Panc1 (cell line): ENCODE data around the gene DOCK11. TPM values are rescaled to one million over a fixed set of nuclear protein-coding genes. Genes with fewer than 3 reads are reported as not detected.

ENCODE experiments used
- ATAC-seq: fragments of 200-7000 bp; cut with Tn5 transposase; 2 replicates; pipeline ENCODE4 v1.9.1; 2020; ENCODE audit warnings: mild to moderate bottlenecking, moderate library complexity
- BruUV-seq: library from RNA; stranded (reverse); fragments of 400-500 nt; replicated peaks from 2 replicates; lab custom pipeline; 2021; lab: Mats Ljungman, UMichigan
- CTCF ChIA-PET: fragments of 300-600 bp; sonication (Branson Sonifier 250); formaldehyde crosslinking; loops from one replicate; lab custom pipeline; 2022; ENCODE audit warnings: antibody characterized with exemption; lab: Charles Lee
- POLR2A ChIA-PET: fragments of 300-600 bp; sonication (Branson Sonifier 250); formaldehyde crosslinking; loops from one replicate; lab custom pipeline; 2022; ENCODE audit warnings: antibody characterized with exemption; lab: Charles Lee
- DNase-seq: peaks from one replicate; pipeline ENCODE4 v3.0.0-alpha.2; 2010; ENCODE audit warnings: low read depth, low spot score
- H3K27ac ChIP-seq: 2 replicates; pipeline ENCODE4 v1.5.1; 2011; ENCODE audit warnings: mild to moderate bottlenecking, low read length, inconsistent platforms
- H3K27me3 ChIP-seq: fragments of 200-500 bp; sonication (Bioruptor generic); 2 replicates; pipeline ENCODE4 v1.6.0; 2014; ENCODE audit warnings: low read length, inconsistent platforms; ENCODE audit not compliant: control insufficient read depth, insufficient read depth
- H3K36me3 ChIP-seq: fragments of 200-500 bp; sonication (Bioruptor generic); 2 replicates; pipeline ENCODE4 v1.5.1; 2014; ENCODE audit warnings: inconsistent platforms, mild to moderate bottlenecking, low read length, moderate library complexity; ENCODE audit not compliant: control insufficient read depth, insufficient read depth
- H3K4me1 ChIP-seq: 2 replicates; pipeline ENCODE4 v1.5.1; 2011; ENCODE audit warnings: inconsistent platforms, mild to moderate bottlenecking, low read length, moderate library complexity; ENCODE audit not compliant: control insufficient read depth, insufficient read depth
- H3K4me3 ChIP-seq, 2 experiments: 2 replicates each; pipeline ENCODE4 v1.5.1; 2011 to 2012; ENCODE audit warnings: low read depth in 2 of 2, low read length in 2 of 2, mild to moderate bottlenecking in 2 of 2, inconsistent platforms in 1 of 2, moderate library complexity in 1 of 2
- H3K9me3 ChIP-seq: fragments of 200-500 bp; sonication (Bioruptor generic); 2 replicates; pipeline ENCODE4 v1.5.1; 2014; ENCODE audit warnings: low read depth, mild to moderate bottlenecking, inconsistent platforms, low read length, moderate library complexity; ENCODE audit not compliant: control insufficient read depth, insufficient read depth
- POLR2AphosphoS5 ChIP-seq: IDR thresholded peaks from 2 replicates; pipeline ENCODE4 v1.6.1; 2012; ENCODE audit warnings: mild to moderate bottlenecking, low read depth, low read length, moderate library complexity
- SIN3A ChIP-seq: IDR thresholded peaks from 2 replicates; pipeline ENCODE4 v1.6.1; 2012; ENCODE audit warnings: low read depth, mild to moderate bottlenecking, low read length, moderate library complexity, borderline replicate concordance; ENCODE audit not compliant: insufficient read depth
- TCF7L2 ChIP-seq: IDR thresholded peaks from 2 replicates; pipeline ENCODE4 v1.6.1; 2011; ENCODE audit warnings: mild to moderate bottlenecking, low read depth, low read length, inconsistent platforms
- in situ Hi-C: cut with HindIII; loops from 2 replicates; pipeline ENCODE4 v1.10.0; 2016; ENCODE audit warnings: low sequenced_read_pairs, low pct_unique_long_range_greater_than_20kb
- intact Hi-C: fragments of 100-400 bp; cut with micrococcal nuclease; formaldehyde crosslinking; loops from one replicate; pipeline ENCODE4 v1.10.0; 2022; ENCODE audit not compliant: unreplicated experiment
- total RNA-seq: library from RNA; stranded (reverse); gene quantifications from one replicate; pipeline ENCODE4 v1.2.1, GENCODE V29; 2021; ENCODE audit not compliant: unreplicated experiment
- TF ChIP-seq, protein P1 (sequence below), 2 experiments: IDR thresholded peaks; 2 replicates each; pipeline ENCODE4 v1.6.1; 2011 to 2012; ENCODE audit warnings: low read depth in 2 of 2, control low read depth in 1 of 2, low read length in 1 of 2, mild to moderate bottlenecking in 1 of 2, moderate library complexity in 1 of 2; ENCODE audit not compliant: insufficient read depth in 1 of 2
- TF ChIP-seq, protein P2 (sequence below): fragments of 450-650 bp; IDR thresholded peaks from 2 replicates; pipeline ENCODE4 v1.5.1; 2017; ENCODE audit warnings: mild to moderate bottlenecking

Gene DOCK11
- total RNA-seq, 1 experiment from 2014 or later: 2.0 TPM

DNA sequence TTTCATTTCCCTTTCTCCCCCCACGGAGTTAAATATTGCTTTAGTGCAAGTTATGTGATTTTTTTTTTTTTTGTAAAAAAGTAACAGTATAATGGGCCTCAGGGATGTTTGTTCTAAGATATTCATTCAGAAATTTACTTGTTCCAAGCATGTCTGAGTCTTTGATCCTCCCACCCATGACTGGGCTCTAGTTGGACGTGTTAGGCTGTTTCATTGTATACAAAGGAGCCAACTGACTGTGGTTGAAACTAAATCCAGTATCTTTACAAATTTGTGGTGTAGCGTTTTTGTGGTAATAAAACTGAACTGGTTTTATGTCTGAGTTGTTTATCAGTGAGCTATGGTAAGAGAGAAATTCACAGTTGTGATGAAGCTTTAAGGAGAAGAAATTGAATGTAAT, 74.1 kb downstream of the DOCK11 start:
- intact Hi-C loops: no loop called here
- Histone ChIP-seq H3K9me3 (no peaks in the 10 kb centered on the region), H3K36me3 (no peaks in the 10 kb centered on the region), H3K27ac (no peak overlapping the region), H3K4me3 (no peak overlapping the region), H3K4me1 (no peaks in the 10 kb centered on the region), H3K27me3 (no peaks in the 10 kb centered on the region)
- ChIA-PET CTCF (no interaction called here), POLR2A (no interaction called here)
- DNase-seq: no peak
- no peak for ATAC-seq
- TF ChIP-seq, protein P1, sequence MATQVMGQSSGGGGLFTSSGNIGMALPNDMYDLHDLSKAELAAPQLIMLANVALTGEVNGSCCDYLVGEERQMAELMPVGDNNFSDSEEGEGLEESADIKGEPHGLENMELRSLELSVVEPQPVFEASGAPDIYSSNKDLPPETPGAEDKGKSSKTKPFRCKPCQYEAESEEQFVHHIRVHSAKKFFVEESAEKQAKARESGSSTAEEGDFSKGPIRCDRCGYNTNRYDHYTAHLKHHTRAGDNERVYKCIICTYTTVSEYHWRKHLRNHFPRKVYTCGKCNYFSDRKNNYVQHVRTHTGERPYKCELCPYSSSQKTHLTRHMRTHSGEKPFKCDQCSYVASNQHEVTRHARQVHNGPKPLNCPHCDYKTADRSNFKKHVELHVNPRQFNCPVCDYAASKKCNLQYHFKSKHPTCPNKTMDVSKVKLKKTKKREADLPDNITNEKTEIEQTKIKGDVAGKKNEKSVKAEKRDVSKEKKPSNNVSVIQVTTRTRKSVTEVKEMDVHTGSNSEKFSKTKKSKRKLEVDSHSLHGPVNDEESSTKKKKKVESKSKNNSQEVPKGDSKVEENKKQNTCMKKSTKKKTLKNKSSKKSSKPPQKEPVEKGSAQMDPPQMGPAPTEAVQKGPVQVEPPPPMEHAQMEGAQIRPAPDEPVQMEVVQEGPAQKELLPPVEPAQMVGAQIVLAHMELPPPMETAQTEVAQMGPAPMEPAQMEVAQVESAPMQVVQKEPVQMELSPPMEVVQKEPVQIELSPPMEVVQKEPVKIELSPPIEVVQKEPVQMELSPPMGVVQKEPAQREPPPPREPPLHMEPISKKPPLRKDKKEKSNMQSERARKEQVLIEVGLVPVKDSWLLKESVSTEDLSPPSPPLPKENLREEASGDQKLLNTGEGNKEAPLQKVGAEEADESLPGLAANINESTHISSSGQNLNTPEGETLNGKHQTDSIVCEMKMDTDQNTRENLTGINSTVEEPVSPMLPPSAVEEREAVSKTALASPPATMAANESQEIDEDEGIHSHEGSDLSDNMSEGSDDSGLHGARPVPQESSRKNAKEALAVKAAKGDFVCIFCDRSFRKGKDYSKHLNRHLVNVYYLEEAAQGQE (IDR thresholded peaks at IDR 0.05; ENCODE audit: insufficient read depth in 1 of 2, low read depth in 2 of 2, low read length in 1 of 2): no peak
- TF ChIP-seq SIN3A (no peak), TCF7L2 (no peak), POLR2AphosphoS5 (no peak)
- TF ChIP-seq, protein P2, sequence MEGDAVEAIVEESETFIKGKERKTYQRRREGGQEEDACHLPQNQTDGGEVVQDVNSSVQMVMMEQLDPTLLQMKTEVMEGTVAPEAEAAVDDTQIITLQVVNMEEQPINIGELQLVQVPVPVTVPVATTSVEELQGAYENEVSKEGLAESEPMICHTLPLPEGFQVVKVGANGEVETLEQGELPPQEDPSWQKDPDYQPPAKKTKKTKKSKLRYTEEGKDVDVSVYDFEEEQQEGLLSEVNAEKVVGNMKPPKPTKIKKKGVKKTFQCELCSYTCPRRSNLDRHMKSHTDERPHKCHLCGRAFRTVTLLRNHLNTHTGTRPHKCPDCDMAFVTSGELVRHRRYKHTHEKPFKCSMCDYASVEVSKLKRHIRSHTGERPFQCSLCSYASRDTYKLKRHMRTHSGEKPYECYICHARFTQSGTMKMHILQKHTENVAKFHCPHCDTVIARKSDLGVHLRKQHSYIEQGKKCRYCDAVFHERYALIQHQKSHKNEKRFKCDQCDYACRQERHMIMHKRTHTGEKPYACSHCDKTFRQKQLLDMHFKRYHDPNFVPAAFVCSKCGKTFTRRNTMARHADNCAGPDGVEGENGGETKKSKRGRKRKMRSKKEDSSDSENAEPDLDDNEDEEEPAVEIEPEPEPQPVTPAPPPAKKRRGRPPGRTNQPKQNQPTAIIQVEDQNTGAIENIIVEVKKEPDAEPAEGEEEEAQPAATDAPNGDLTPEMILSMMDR: no peak
- in situ Hi-C loops: no loop called here
- BruUV-seq: no TSS peak

DNA sequence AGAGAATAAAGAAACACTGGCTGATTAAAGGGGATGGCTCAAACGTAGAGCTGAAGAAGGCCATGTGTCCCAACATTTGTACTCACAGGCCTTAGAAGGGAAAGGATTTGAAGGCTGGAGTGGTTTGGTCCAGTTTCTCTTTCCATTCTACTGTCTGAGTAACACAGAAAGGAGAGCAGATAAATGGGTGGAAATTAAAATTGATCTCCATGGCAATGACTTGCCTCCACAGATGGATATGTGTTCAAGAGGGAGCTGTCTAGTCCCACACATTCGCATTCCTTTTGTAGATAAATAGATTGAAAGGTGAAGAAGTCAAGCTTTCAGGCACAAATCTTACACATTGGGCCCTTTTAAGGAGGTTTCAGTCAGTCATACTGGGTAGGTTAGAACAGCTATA, 74.6 kb downstream of the DOCK11 start:
- DNase-seq (no peak), ATAC-seq (no peak)
- CTCF ChIA-PET: no interaction called here
- Histone ChIP-seq H3K27me3 (no peaks in the 10 kb centered on the region), H3K36me3 (no peaks in the 10 kb centered on the region), H3K4me3 (no peak overlapping the region), H3K9me3 (no peaks in the 10 kb centered on the region), H3K4me1 (no peaks in the 10 kb centered on the region), H3K27ac (no peak overlapping the region)
- in situ Hi-C loops (no loop called here), intact Hi-C loops (no loop called here)
- no TSS peak for BruUV-seq
- TF ChIP-seq, protein P2: no peak
- TF ChIP-seq TCF7L2 (no peak), POLR2AphosphoS5 (no peak), SIN3A (no peak)
- TF ChIP-seq, protein P1 (IDR thresholded peaks at IDR 0.05; ENCODE audit: insufficient read depth in 1 of 2, low read depth in 2 of 2, low read length in 1 of 2): no peak
- POLR2A ChIA-PET: no interaction called here
